Ishikawa (cell line): ENCODE results near the gene LSAMP.

Experiments used
- CEBPB ChIP-seq: IDR thresholded peaks from 2 replicates; pipeline ENCODE4 v1.6.1; 2012
- CREB1 ChIP-seq: IDR thresholded peaks from 2 replicates; pipeline ENCODE4 v1.6.1; 2012; ENCODE audit warnings: low read depth
- EGR1 ChIP-seq: IDR thresholded peaks from 2 replicates; pipeline ENCODE4 v1.6.1; 2012
- EP300 ChIP-seq: IDR thresholded peaks from 2 replicates; pipeline ENCODE4 v1.6.1; 2012; ENCODE audit warnings: borderline replicate concordance
- FOXM1 ChIP-seq: IDR thresholded peaks from 2 replicates; pipeline ENCODE4 v1.6.1; 2012; ENCODE audit warnings: low read depth, borderline replicate concordance
- MAX ChIP-seq: IDR thresholded peaks from 2 replicates; pipeline ENCODE4 v1.6.1; 2012
- NFIC ChIP-seq: IDR thresholded peaks from 2 replicates; pipeline ENCODE4 v1.6.1; 2012
- RAD21 ChIP-seq: IDR thresholded peaks from 2 replicates; pipeline ENCODE4 v1.6.1; 2012; ENCODE audit warnings: low read depth
- REST ChIP-seq: IDR thresholded peaks from 2 replicates; pipeline ENCODE4 v1.6.1; 2012; ENCODE audit warnings: low read depth, mild to moderate bottlenecking
- TAF1 ChIP-seq: IDR thresholded peaks from 2 replicates; pipeline ENCODE4 v1.6.1; 2012; ENCODE audit warnings: low read depth, mild to moderate bottlenecking
- TCF12 ChIP-seq: IDR thresholded peaks from 2 replicates; pipeline ENCODE4 v1.6.1; 2012; ENCODE audit warnings: low read depth
- TEAD4 ChIP-seq: IDR thresholded peaks from 2 replicates; pipeline ENCODE4 v1.6.1; 2012
- USF1 ChIP-seq: IDR thresholded peaks from 2 replicates; pipeline ENCODE4 v1.6.1; 2012
- YY1 ChIP-seq: IDR thresholded peaks from 2 replicates; pipeline ENCODE4 v1.6.1; 2012; ENCODE audit warnings: low read depth
- ZBTB7A ChIP-seq: IDR thresholded peaks from 2 replicates; pipeline ENCODE4 v1.6.1; 2012; ENCODE audit warnings: low read depth

The LSAMP gene

GRCh38 chr3:116350119-116350733 lies 95.1 kb downstream of the LSAMP start:
- TF ChIP-seq TCF12 = no peak
- no peak for TF ChIP-seq RAD21
- no peak for TF ChIP-seq CEBPB
- no peak for TF ChIP-seq USF1
- no peak for TF ChIP-seq YY1
- TF ChIP-seq ZBTB7A = no peak

GRCh38 chr3:116348216-116348615 lies 97.1 kb downstream of the LSAMP start:
- TF ChIP-seq USF1 (no peak), CEBPB (no peak), TEAD4 (no peak), MAX (no peak), CREB1 (no peak), TCF12 (no peak), FOXM1 (no peak), REST (no peak), ZBTB7A (no peak)

GRCh38 chr3:116342499-116342898 lies 102.8 kb downstream of the LSAMP start:
- TF ChIP-seq FOXM1 (no peak), TCF12 (no peak), RAD21 (no peak), NFIC (no peak), YY1 (no peak), TEAD4 (no peak), ZBTB7A (no peak), REST (no peak), MAX (no peak), EP300 (no peak)

- TF ChIP-seq NFIC (no peak), CEBPB (no peak), FOXM1 (no peak), TCF12 (no peak), EP300 (no peak), TAF1 (no peak)
Observed at GRCh38 chr3:116341899-116342298, 103.4 kb downstream of the LSAMP start.

- TF ChIP-seq CREB1 = no peak
Observed at GRCh38 chr3:116341381-116341780, 103.9 kb downstream of the LSAMP start.

GRCh38 chr3:116340680-116341216 lies 104.5 kb downstream of the LSAMP start:
- TF ChIP-seq REST = no peak
- no peak for TF ChIP-seq TEAD4
- TF ChIP-seq CREB1 = no peak
- TF ChIP-seq USF1 = no peak
- TF ChIP-seq CEBPB = no peak
- no peak for TF ChIP-seq ZBTB7A
- no peak for TF ChIP-seq NFIC
- no peak for TF ChIP-seq TCF12
- no peak for TF ChIP-seq MAX
- no peak for TF ChIP-seq EP300
- TF ChIP-seq RAD21 = no peak
- TF ChIP-seq FOXM1 = no peak
- no peak for TF ChIP-seq TAF1
- no peak for TF ChIP-seq EGR1
- no peak for TF ChIP-seq YY1
